NT2/D1 (cell line): ENCODE measurements around the gene TAGAP.

Source experiments
- SUZ12 ChIP-seq: IDR thresholded peaks from 2 replicates; pipeline ENCODE4 v1.6.1; 2011; ENCODE audit not compliant: insufficient read length, insufficient read depth; ENCODE audit errors: extremely low read depth
- YY1 ChIP-seq: IDR thresholded peaks from 2 replicates; pipeline ENCODE4 v1.6.1; 2011; ENCODE audit not compliant: insufficient read length, insufficient read depth
- ZNF274 ChIP-seq: IDR thresholded peaks from 2 replicates; pipeline ENCODE4 v1.6.1; 2011; ENCODE audit warnings: mild to moderate bottlenecking, low read depth, low read length

DNA sequence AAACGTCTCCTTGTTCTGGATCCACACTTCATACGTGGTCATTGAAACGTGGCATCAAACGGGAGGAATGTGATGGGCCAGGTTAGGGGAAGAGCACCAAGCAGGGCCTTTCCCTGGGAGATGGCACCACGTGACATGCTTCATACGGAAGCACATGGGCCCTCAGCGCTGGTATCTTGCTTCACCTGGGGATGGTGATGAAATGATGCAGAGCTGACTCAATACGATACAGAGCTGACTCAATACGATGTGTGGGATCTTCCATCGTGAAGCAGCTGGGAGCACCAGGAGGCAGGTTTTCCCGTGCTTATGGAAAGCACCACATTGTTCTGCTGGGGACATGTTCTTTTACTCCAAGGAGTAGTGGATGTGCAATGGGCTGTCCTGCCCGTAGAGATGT is 22.5 kb upstream of the TAGAP start:
- TF ChIP-seq ZNF274 (no peak), YY1 (no peak), SUZ12 (no peak)
